H1 (cell line): ENCODE results near the gene GTF2E1. TPM values are rescaled to one million over a fixed set of nuclear protein-coding genes. Genes with fewer than 3 reads are reported as not detected.

ENCODE experiments used
- CBX8 ChIP-seq: fragments of 300-800, 300-1000 bp; sonication (generic); IDR thresholded peaks from 2 replicates; pipeline ENCODE4 v1.7.1; 2016; ENCODE audit warnings: low read depth, low read length, borderline replicate concordance
- CHD7 ChIP-seq: fragments of 300-600 bp; sonication (generic); IDR thresholded peaks from 2 replicates; pipeline ENCODE4 v1.7.1; 2012; ENCODE audit warnings: low read length, moderate library complexity, mild to moderate bottlenecking, inconsistent platforms; ENCODE audit not compliant: insufficient replicate concordance
- CREB1 ChIP-seq: IDR thresholded peaks from 2 replicates; pipeline ENCODE4 v1.6.1; 2012; ENCODE audit warnings: inconsistent platforms
- E2F6 ChIP-seq: IDR thresholded peaks from 2 replicates; pipeline ENCODE4 v1.6.1; 2012; ENCODE audit warnings: inconsistent platforms
- EZH2 ChIP-seq: fragments of 200-600 bp; sonication (generic); IDR thresholded peaks from 2 replicates; pipeline ENCODE4 v1.7.1; 2012; ENCODE audit warnings: low read depth, mild to moderate bottlenecking, moderate library complexity, low read length, inconsistent platforms; ENCODE audit not compliant: severe bottlenecking
- HDAC6 ChIP-seq: IDR thresholded peaks from one replicate; pipeline ENCODE4 v1.7.1; 2012; ENCODE audit warnings: low read depth, mild to moderate bottlenecking, inconsistent platforms, low read length, moderate library complexity
- JUND ChIP-seq: IDR thresholded peaks from 2 replicates; pipeline ENCODE4 v1.6.1; 2011; ENCODE audit warnings: mild to moderate bottlenecking, improper control_type of control experiment, low read length
- RFX5 ChIP-seq: IDR thresholded peaks from 2 replicates; pipeline ENCODE4 v1.6.1; 2011; ENCODE audit warnings: low read depth, low read length, improper control_type of control experiment, borderline replicate concordance
- TCF12 ChIP-seq: IDR thresholded peaks from 2 replicates; pipeline ENCODE4 v1.6.1; 2011; ENCODE audit warnings: low read depth, mild to moderate bottlenecking, low read length
- ZNF274 ChIP-seq: IDR thresholded peaks from 2 replicates; pipeline ENCODE4 v1.7.0; 2012; ENCODE audit warnings: low read length, borderline replicate concordance; ENCODE audit errors: extremely low read depth
- polyA plus RNA-seq, 7 experiments: library from polyadenylated mRNA; depleted of rRNA in 3 of 7; stranded (reverse) in 5 of 7; unstranded in 2 of 7; fragments of >200 nt in 5 of 7; fragments of 200-250 nt in 2 of 7; gene quantifications; 1 replicate in 5 of 7; 2 replicates in 1 of 7; 4 replicates in 1 of 7; pipeline versions ENCODE4 v1.2.1 to v1.2.3, GENCODE V29; 2011 to 2013; ENCODE audit warnings: missing spikeins in 2 of 7, mixed read lengths in 2 of 7
- total RNA-seq: library from RNA; stranded (reverse); fragmentation: NEBNext Ultra II Directional; extraction: Animal tissue kit (Norgen Biotek cat#: 25700); gene quantifications from 2 replicates; pipeline ENCODE4 v1.2.1, GENCODE V29; 2021

GTF2E1 gene
- total and polyA plus RNA-seq, 2 of the 8 experiments (the other 6 are each of a cell fraction or from before 2014, with no cell fraction given), result 37.4 to 73.3 TPM

GRCh38 chr3:120780977-120781376, 38.4 kb downstream of the GTF2E1 start (continued):
- TF ChIP-seq CHD7, result no peak
- no peak for TF ChIP-seq CBX8
- TF ChIP-seq JUND, result no peak
- TF ChIP-seq TCF12, result no peak
- no peak for TF ChIP-seq CREB1
- no peak for TF ChIP-seq RFX5
- no peak for TF ChIP-seq EZH2
- TF ChIP-seq ZNF274, result no peak
- no peak for TF ChIP-seq HDAC6
- no peak for TF ChIP-seq E2F6
